GM18861 (cell line): Measurements from ENCODE around the gene LPIN3.

Source experiments
- ATAC-seq: cut with Tn5 transposase; IDR thresholded peaks from one replicate; pipeline ENCODE4 v1.9.1; 2021; ENCODE audit not compliant: unreplicated experiment

The LPIN3 gene

GRCh38 chr20:41390889-41391288 is 50.3 kb downstream of the LPIN3 start:
- ATAC-seq: no peak

DNA sequence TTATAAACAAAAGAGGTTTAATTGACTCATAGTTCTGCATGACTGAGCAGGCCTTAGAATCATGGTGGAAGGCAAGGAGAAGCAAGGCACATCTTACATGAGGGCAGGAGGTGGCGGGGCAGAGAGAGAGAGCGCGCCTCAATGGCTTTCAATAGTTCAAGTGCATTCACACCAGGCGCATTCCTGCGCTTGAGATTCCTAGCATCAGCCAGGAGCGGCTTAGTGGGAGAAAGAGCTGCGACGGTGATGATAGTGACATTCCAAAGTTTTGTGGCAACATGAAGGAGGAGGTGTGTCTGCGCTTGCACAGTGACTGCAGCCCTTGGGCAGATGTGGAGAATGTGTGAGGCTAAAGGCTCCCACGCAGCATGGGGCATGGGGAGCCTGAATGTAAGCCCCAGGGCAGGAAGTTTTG is 51.0 kb downstream of the LPIN3 start:
- no peak for ATAC-seq

DNA sequence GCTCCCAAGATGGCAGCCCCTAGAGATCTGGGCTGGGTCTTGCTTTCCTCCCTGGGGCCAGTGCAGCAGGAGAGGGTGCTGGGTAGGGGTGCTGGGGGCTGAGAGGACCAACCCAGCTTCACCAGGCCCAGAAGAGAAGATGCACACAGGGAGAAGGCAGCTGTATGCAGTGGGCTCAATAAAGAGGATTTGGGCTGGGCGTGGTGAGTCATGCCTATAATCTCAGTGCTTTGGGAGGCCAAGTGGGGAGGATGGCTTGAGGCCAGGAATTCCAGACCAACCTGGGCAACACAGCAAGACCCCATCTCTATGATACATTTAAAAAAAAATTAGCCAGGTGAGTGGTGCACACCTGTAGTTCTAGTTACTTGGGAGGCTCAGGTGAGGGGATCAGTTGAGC is 51.7 kb downstream of the LPIN3 start:
- ATAC-seq: no peak

- ATAC-seq: no peak
Observed at GRCh38 chr20:41392871-41393704, 52.5 kb downstream of the LPIN3 start.

- ATAC-seq: no peak
Observed at GRCh38 chr20:41393705-41394066, 53.1 kb downstream of the LPIN3 start.

GRCh38 chr20:41394081-41394480 is 53.5 kb downstream of the LPIN3 start:
- no peak for ATAC-seq

- ATAC-seq: no peak
Observed at GRCh38 chr20:41394931-41395666, 54.5 kb downstream of the LPIN3 start.

GRCh38 chr20:41395667-41396664 is 55.3 kb downstream of the LPIN3 start:
- no peak for ATAC-seq

DNA sequence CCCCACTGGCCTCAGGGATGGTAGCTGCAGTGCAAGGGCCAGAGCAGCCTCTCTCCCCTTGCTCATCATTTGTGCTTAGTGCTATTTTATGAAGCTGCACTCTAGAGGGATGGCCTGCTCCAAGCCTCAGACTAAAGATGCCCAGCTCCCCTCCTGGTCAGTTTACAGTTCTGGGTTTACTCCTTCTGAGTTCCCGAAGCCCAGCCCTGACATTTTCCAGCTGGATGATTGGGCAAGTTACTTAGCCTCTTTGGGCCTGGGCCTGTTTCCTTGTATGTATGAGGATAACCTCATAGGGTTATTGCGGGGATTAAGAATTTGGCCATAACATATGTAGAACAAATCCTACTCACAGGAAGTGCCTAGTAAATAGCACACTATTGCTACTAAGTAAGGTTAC is 57.8 kb downstream of the LPIN3 start:
- no peak for ATAC-seq

DNA sequence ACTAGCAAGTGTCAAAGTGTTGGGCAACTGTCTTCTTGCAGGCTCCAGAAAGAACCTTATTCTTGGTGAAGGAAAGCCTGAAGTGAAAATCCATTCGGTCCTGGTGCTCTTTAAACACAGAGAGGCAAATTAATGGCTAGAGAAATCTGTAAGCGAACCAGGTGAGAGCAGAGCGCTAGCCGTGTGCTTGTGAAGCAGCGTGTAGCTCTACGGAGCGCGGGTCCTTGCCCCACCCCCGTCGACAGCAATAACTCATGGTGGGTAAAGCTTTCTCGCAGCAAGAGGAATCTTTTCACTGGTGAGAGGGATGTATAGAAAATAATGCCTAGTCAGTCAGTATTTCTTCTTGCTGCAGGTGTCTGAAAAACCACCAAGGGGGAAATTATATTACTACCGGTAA is 63.0 kb downstream of the LPIN3 start:
- ATAC-seq: no peak

- ATAC-seq: no peak
Observed at GRCh38 chr20:41405436-41405835, 64.8 kb downstream of the LPIN3 start.

DNA sequence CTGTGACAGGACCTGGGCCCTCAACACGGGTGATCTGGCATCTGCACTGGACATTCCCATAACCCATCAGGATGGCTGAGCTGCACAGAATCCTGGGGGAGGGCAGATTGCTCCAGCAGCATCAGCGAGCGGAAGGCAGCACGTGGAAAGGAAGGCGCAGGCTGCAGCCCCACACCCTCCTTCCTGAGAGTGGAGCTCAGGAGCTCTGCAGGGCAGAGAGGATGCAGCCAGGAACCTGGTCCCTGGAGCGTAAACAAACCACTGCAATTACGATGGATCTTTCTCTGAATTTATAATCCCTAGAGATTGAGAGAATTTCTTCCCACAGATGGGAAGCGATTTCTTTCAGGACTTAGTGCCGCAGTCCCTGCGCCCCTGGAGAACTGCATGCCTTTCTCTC is 65.7 kb downstream of the LPIN3 start:
- ATAC-seq: no peak

DNA sequence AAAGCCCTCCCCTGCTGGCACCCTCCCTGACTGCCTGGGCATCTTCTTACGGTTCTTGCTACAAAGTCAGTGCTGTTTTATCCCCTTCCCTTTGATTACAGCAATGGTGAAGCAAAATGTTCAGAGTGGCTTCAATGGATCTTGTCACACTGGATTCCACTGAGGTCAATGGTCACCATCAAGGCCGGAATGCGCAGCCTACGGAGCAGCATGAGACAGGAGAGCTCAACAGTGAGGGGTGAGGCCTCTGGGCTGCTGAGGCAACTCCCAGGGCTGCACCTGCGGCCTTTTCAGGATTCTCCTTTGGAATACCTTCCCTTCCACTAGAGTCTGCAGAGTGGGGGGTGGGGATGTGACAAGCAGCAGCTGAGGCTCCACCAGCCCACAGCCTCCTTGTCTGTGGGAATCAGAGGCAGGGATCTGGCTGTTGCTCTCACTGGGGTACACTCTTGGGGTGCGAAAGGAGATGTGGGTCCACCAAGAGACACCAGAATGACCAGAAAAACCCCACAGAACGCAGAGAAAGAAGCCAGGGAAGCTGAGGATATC is 66.3 kb downstream of the LPIN3 start:
- no peak for ATAC-seq

- no peak for ATAC-seq
Observed at GRCh38 chr20:41407607-41408006, 67.0 kb downstream of the LPIN3 start.

DNA sequence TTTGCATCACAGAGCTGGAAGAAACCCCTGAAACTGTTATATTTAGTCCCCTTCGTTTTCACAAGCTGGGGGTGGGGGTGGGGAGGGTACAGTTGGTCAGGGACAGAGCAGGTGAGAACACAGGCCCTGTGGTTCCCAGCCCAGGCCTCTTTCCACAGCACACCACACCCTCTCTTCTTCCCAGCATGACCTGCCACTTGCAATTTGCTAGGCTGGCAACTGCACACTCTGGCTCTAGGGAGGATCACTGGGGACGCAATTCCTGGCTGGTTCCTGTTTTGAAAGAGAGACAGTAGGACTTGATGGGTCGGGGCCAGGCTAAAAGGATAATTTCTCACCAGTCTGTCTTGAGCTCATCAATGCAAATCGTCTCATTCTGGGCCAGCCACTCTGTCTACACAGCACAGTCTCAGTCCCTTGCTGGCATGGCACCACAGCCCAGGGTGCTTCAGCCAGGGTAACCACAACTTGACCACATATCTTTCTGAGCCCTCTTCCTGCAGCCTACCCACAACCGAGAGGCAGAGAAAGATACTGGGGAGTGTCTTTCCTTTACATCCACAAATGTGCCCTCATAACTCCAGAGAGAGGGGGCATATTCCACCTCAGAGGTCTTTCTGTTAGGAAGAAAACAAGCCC is 67.7 kb downstream of the LPIN3 start:
- ATAC-seq: peak; percentile 69

DNA sequence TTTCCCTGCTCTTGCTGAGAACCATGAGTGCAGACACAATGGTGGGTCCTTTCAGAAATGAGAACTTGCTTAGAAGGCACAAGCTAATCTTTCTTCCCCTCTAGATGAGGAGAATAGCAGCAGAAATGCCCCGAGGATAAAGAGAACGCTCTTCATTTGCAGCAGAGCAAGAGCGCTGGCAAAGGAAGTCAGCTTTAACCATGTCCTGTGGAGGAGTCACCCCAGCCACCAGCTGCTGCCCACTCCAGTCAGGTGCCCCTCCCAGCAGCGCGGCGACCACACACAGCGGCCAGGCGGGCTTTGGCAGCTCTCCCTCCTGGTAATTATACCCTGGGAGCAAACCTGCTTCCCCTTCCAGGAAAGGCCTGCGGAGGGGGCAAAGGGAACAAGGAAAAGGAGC is 68.4 kb downstream of the LPIN3 start:
- no peak for ATAC-seq
